ENCODE results near the gene SRSF12.

GRCh38 chr6:89082486-89082891 lies 35.4 kb downstream of the SRSF12 start:
- TF ChIP-seq POLR2A (IDR thresholded peaks at IDR 0.05; ENCODE audit: borderline replicate concordance, extremely low read depth, insufficient read depth, insufficient read length) (no peak), ZNF274 (IDR thresholded peaks at IDR 0.05; ENCODE audit: low read depth, low read length) (no peak), YY1 (IDR thresholded peaks at IDR 0.05; ENCODE audit: extremely low read depth, insufficient replicate concordance, low read depth, low read length) (no peak), POLR2AphosphoS5 (IDR thresholded peaks at IDR 0.05; ENCODE audit: low read depth, low read length) (no peak), MAX (IDR thresholded peaks at IDR 0.05) (no peak)
- TF ChIP-seq, protein P1, sequence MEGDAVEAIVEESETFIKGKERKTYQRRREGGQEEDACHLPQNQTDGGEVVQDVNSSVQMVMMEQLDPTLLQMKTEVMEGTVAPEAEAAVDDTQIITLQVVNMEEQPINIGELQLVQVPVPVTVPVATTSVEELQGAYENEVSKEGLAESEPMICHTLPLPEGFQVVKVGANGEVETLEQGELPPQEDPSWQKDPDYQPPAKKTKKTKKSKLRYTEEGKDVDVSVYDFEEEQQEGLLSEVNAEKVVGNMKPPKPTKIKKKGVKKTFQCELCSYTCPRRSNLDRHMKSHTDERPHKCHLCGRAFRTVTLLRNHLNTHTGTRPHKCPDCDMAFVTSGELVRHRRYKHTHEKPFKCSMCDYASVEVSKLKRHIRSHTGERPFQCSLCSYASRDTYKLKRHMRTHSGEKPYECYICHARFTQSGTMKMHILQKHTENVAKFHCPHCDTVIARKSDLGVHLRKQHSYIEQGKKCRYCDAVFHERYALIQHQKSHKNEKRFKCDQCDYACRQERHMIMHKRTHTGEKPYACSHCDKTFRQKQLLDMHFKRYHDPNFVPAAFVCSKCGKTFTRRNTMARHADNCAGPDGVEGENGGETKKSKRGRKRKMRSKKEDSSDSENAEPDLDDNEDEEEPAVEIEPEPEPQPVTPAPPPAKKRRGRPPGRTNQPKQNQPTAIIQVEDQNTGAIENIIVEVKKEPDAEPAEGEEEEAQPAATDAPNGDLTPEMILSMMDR (IDR thresholded peaks at IDR 0.05 in 2 of 3, conservative IDR thresholded peaks at IDR 0.05 in 1 of 3; ENCODE audit: borderline replicate concordance in 1 of 3, insufficient read depth in 1 of 3, low read depth in 2 of 3, low read length in 2 of 3): no peak
- TF ChIP-seq, protein P2, sequence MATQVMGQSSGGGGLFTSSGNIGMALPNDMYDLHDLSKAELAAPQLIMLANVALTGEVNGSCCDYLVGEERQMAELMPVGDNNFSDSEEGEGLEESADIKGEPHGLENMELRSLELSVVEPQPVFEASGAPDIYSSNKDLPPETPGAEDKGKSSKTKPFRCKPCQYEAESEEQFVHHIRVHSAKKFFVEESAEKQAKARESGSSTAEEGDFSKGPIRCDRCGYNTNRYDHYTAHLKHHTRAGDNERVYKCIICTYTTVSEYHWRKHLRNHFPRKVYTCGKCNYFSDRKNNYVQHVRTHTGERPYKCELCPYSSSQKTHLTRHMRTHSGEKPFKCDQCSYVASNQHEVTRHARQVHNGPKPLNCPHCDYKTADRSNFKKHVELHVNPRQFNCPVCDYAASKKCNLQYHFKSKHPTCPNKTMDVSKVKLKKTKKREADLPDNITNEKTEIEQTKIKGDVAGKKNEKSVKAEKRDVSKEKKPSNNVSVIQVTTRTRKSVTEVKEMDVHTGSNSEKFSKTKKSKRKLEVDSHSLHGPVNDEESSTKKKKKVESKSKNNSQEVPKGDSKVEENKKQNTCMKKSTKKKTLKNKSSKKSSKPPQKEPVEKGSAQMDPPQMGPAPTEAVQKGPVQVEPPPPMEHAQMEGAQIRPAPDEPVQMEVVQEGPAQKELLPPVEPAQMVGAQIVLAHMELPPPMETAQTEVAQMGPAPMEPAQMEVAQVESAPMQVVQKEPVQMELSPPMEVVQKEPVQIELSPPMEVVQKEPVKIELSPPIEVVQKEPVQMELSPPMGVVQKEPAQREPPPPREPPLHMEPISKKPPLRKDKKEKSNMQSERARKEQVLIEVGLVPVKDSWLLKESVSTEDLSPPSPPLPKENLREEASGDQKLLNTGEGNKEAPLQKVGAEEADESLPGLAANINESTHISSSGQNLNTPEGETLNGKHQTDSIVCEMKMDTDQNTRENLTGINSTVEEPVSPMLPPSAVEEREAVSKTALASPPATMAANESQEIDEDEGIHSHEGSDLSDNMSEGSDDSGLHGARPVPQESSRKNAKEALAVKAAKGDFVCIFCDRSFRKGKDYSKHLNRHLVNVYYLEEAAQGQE (IDR thresholded peaks at IDR 0.05; ENCODE audit: low read depth): no peak
